K562 (cell line): ENCODE results near the gene KNSTRN. TPM values are rescaled to one million over a fixed set of nuclear protein-coding genes. Genes with fewer than 3 reads are reported as not detected.

ENCODE experiments used
- ATF1 ChIP-seq, 2 experiments: fragments of 450-650 bp in 1 of 2; IDR thresholded peaks; 2 replicates each; pipeline ENCODE4 v1.6.1; 2016; ENCODE audit warnings: missing compliant biosample characterization in 1 of 2, missing genetic modification characterization in 1 of 2
- BMI1 ChIP-seq: fragments of 150-350 bp; IDR thresholded peaks from 2 replicates; pipeline ENCODE4 v1.6.1; 2014; ENCODE audit warnings: low read length
- CBX1 ChIP-seq: sonication (generic); IDR thresholded peaks from 2 replicates; pipeline ENCODE4 v1.6.1; 2016; ENCODE audit warnings: antibody characterized with exemption, low read depth, mild to moderate bottlenecking
- CC2D1A ChIP-seq: fragments of 450-650 bp; IDR thresholded peaks from 2 replicates; pipeline ENCODE4 v1.6.1; 2017; ENCODE audit warnings: mild to moderate bottlenecking
- COPS2 ChIP-seq: fragments of 450-650 bp; conservative IDR thresholded peaks from 2 replicates; pipeline ENCODE4 v1.6.1; 2016; ENCODE audit warnings: mild to moderate bottlenecking, moderate library complexity
- EP400 ChIP-seq: fragments of 450-650 bp; IDR thresholded peaks from 2 replicates; pipeline ENCODE4 v1.6.1; 2017; ENCODE audit warnings: antibody characterized with exemption, mild to moderate bottlenecking, moderate library complexity
- GABPA ChIP-seq: fragments of 200-800 bp; sonication (Bioruptor generic); conservative IDR thresholded peaks from 2 replicates; pipeline ENCODE4 v1.6.1; 2016; ENCODE audit warnings: low read depth, missing genetic modification characterization, missing compliant biosample characterization
- GABPB1 ChIP-seq: sonication (generic); formaldehyde crosslinking; IDR thresholded peaks from 2 replicates; pipeline ENCODE4 v1.8.0; 2022; ENCODE audit warnings: mild to moderate bottlenecking, missing genetic modification reagents
- JUND ChIP-seq, 2 experiments: IDR thresholded peaks; 2 replicates in 1 of 2; 3 replicates in 1 of 2; pipeline ENCODE4 v1.6.1; 2011; ENCODE audit warnings: borderline replicate concordance in 2 of 2, low read depth in 2 of 2, low read length in 2 of 2, improper control_type of control experiment in 1 of 2, missing biosample characterization in 1 of 2, missing genetic modification characterization in 1 of 2, missing genetic modification reagents in 1 of 2
- SPI1 ChIP-seq: IDR thresholded peaks from 2 replicates; pipeline ENCODE4 v1.6.1; 2011; ENCODE audit warnings: low read depth, low read length, control low read depth, borderline replicate concordance
- XRCC3 ChIP-seq: fragments of 450-650 bp; IDR thresholded peaks from 2 replicates; pipeline ENCODE4 v1.6.1; 2017; ENCODE audit warnings: mild to moderate bottlenecking, moderate library complexity
- ZC3H4 ChIP-seq: sonication (generic); formaldehyde crosslinking; IDR thresholded peaks from 2 replicates; pipeline ENCODE4 v1.9.0; 2021; ENCODE audit warnings: missing genetic modification reagents, borderline replicate concordance
- ZNF212 ChIP-seq: fragments of 450-650 bp; formaldehyde crosslinking; IDR thresholded peaks from 2 replicates; pipeline ENCODE4 v1.4.0; 2020; ENCODE audit warnings: mild to moderate bottlenecking
- polyA plus RNA-seq, 8 experiments: library from polyadenylated mRNA; depleted of rRNA in 4 of 8; stranded (reverse) in 5 of 8; unstranded in 3 of 8; fragments of >200 nt; fragmentation: Nextera tagmentation in 2 of 8; fragmentation: Illumina TruSeq in 1 of 8; extraction: Ambion mirVana in 2 of 8; extraction: Trizol in 1 of 8; gene quantifications; 2 replicates each; pipeline versions ENCODE4 v1.2.1 to v1.2.3, GENCODE V29; 2011 to 2014; ENCODE audit warnings: inconsistent platforms in 1 of 8, missing spikeins in 1 of 8
- total RNA-seq, 7 experiments: library from RNA; depleted of rRNA in 6 of 7; stranded (reverse); fragments of >200 nt in 6 of 7; fragmentation: Illumina TruSeq in 2 of 7; extraction: Trizol in 2 of 7; gene quantifications; 2 replicates each; pipeline versions ENCODE4 v1.2.1 to v1.2.3, GENCODE V29; 2011 to 2021; ENCODE audit warnings: low replicate concordance in 1 of 7
- TF ChIP-seq, protein P1 (sequence below): IDR thresholded peaks from 2 replicates; pipeline ENCODE4 v1.6.1; 2012; ENCODE audit warnings: low read depth, low read length, improper control_type of control experiment, borderline replicate concordance
- TF ChIP-seq, protein P2 (sequence below): fragments of 250-450 bp; sonication (Bioruptor Pico); IDR thresholded peaks from 2 replicates; pipeline ENCODE4 v1.4.0; 2020
- TF ChIP-seq, protein P3 (sequence below): sonication (generic); formaldehyde crosslinking; IDR thresholded peaks from 2 replicates; pipeline ENCODE4 v1.8.0; 2022; ENCODE audit warnings: missing genetic modification reagents, mild to moderate bottlenecking, moderate library complexity, borderline replicate concordance
- TF ChIP-seq, protein P4 (sequence below): fragments of 450-650 bp; IDR thresholded peaks from 2 replicates; pipeline ENCODE4 v1.6.1; 2016; ENCODE audit warnings: borderline replicate concordance
- TF ChIP-seq, protein P5 (sequence below): fragments of 450-650 bp; IDR thresholded peaks from 2 replicates; pipeline ENCODE4 v1.6.1; 2017; ENCODE audit warnings: mild to moderate bottlenecking, moderate library complexity

Gene KNSTRN
- total and polyA plus RNA-seq, 9 of the 15 experiments (the other 6 are each of a cell fraction or from before 2014, with no cell fraction given) = 48.7 to 88.2 (median 66.3) TPM

DNA sequence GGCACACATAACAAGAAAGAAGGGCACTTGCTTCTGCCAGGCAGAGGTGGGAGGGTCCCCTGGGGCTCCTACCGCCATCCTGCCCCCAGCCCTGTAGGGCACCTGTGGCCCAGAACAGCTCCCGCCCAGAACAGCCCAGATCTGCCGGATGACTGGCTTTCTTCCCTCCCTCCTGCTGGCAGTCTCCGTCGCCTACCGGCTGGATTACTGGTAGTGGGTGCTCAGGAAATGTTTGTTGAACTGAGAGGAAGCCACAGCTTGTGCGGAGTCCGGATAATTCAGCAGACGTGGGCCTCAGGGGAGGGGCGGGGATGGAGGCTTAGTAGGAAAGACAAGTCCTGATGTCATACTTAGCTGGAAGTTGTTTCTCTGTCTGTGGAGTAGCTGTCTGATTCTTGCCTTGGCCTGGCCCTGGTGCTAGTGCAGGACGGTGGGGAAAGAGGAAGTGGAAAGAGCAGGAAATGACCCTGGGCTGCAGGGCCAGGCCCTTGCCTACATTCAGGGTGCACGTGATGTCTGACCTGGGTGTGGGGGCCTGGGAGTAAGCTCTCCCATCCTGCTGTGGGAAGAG is 48.5 kb upstream of the KNSTRN start (continued):
- TF ChIP-seq, protein P1, sequence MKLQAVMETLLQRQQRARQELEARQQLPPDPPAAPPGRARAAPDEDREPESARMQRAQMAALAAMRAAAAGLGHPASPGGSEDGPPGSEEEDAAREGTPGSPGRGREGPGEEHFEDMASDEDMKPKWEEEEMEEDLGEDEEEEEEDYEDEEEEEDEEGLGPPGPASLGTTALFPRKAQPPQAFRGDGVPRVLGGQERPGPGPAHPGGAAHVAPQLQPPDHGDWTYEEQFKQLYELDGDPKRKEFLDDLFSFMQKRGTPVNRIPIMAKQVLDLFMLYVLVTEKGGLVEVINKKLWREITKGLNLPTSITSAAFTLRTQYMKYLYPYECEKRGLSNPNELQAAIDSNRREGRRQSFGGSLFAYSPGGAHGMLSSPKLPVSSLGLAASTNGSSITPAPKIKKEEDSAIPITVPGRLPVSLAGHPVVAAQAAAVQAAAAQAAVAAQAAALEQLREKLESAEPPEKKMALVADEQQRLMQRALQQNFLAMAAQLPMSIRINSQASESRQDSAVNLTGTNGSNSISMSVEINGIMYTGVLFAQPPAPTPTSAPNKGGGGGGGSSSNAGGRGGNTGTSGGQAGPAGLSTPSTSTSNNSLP = no peak
- TF ChIP-seq BMI1 (no peak), GABPB1 (0 out of 2 replicates have a peak, but pooled peaks have one; percentile 40), CBX1 (no peak), GABPA (tag) (peak; percentile 53), CC2D1A (no peak), SPI1 (peak; percentile 99), ATF1 (CRISPR knock-in tag; IDR thresholded peaks at IDR 0.05) (no peak), ATF1 (tag; IDR thresholded peaks at IDR 0.05) (no peak), ZC3H4 (CRISPR knock-in tag) (no peak), EP400 (no peak), ZNF212 (CRISPR knock-in tag) (no peak), XRCC3 (no peak), COPS2 (no peak), JUND (IDR thresholded peaks at IDR 0.05; ENCODE audit: borderline replicate concordance, low read depth, low read length) (0 out of 2 replicates have a peak, but pooled peaks have one; percentile 6), JUND (tag; IDR thresholded peaks at IDR 0.05; ENCODE audit: borderline replicate concordance, low read depth, low read length) (no peak)
- TF ChIP-seq, protein P2, sequence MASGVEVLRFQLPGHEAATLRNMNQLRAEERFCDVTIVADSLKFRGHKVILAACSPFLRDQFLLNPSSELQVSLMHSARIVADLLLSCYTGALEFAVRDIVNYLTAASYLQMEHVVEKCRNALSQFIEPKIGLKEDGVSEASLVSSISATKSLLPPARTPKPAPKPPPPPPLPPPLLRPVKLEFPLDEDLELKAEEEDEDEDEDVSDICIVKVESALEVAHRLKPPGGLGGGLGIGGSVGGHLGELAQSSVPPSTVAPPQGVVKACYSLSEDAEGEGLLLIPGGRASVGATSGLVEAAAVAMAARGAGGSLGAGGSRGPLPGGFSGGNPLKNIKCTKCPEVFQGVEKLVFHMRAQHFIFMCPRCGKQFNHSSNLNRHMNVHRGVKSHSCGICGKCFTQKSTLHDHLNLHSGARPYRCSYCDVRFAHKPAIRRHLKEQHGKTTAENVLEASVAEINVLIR = no peak
- TF ChIP-seq, protein P3, sequence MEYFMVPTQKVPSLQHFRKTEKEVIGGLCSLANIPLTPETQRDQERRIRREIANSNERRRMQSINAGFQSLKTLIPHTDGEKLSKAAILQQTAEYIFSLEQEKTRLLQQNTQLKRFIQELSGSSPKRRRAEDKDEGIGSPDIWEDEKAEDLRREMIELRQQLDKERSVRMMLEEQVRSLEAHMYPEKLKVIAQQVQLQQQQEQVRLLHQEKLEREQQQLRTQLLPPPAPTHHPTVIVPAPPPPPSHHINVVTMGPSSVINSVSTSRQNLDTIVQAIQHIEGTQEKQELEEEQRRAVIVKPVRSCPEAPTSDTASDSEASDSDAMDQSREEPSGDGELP (CRISPR knock-in tag) = no peak; the same call in 1 of the 2 replicates
- TF ChIP-seq, protein P4, sequence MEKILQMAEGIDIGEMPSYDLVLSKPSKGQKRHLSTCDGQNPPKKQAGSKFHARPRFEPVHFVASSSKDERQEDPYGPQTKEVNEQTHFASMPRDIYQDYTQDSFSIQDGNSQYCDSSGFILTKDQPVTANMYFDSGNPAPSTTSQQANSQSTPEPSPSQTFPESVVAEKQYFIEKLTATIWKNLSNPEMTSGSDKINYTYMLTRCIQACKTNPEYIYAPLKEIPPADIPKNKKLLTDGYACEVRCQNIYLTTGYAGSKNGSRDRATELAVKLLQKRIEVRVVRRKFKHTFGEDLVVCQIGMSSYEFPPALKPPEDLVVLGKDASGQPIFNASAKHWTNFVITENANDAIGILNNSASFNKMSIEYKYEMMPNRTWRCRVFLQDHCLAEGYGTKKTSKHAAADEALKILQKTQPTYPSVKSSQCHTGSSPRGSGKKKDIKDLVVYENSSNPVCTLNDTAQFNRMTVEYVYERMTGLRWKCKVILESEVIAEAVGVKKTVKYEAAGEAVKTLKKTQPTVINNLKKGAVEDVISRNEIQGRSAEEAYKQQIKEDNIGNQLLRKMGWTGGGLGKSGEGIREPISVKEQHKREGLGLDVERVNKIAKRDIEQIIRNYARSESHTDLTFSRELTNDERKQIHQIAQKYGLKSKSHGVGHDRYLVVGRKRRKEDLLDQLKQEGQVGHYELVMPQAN = no peak
- TF ChIP-seq, protein P5, sequence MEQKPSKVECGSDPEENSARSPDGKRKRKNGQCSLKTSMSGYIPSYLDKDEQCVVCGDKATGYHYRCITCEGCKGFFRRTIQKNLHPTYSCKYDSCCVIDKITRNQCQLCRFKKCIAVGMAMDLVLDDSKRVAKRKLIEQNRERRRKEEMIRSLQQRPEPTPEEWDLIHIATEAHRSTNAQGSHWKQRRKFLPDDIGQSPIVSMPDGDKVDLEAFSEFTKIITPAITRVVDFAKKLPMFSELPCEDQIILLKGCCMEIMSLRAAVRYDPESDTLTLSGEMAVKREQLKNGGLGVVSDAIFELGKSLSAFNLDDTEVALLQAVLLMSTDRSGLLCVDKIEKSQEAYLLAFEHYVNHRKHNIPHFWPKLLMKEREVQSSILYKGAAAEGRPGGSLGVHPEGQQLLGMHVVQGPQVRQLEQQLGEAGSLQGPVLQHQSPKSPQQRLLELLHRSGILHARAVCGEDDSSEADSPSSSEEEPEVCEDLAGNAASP = no peak
